IMR-90 (cell line): Measurements from ENCODE around the gene HNRNPUL1. TPM values are rescaled to one million over a fixed set of nuclear protein-coding genes. Genes with fewer than 3 reads are reported as not detected.

ENCODE experiments used
- ATAC-seq: fragments of 200-7000 bp; cut with Tn5 transposase; 2 replicates; pipeline ENCODE4 v1.9.1; 2020; ENCODE audit warnings: low read depth, mild to moderate bottlenecking, moderate library complexity
- BruUV-seq: library from RNA; stranded (reverse); fragments of 400-500 nt; replicated peaks from 2 replicates; lab custom pipeline; 2021; lab: Mats Ljungman, UMichigan
- CTCF ChIA-PET: fragments of 300-600 bp; formaldehyde crosslinking; extraction: SDS; loops from one replicate; lab custom pipeline; 2021; ENCODE audit warnings: antibody characterized with exemption; lab: Yijun Ruan, JAX
- POLR2A ChIA-PET: fragments of 300-600 bp; sonication (Branson Sonifier 250); formaldehyde crosslinking; loops from one replicate; lab custom pipeline; 2022; ENCODE audit warnings: antibody characterized with exemption; ENCODE audit not compliant: unreplicated experiment; lab: Charles Lee
- DNase-seq: peaks from one replicate; pipeline ENCODE4 v3.0.0; 2013
- H2AFZ ChIP-seq: replicated peaks from 2 replicates; pipeline ENCODE3; 2013; ENCODE audit warnings: low read length, mild to moderate bottlenecking; ENCODE audit not compliant: poor library complexity
- H2AK5ac ChIP-seq: 2 replicates; pipeline ENCODE4 v1.6.1; 2013; ENCODE audit warnings: low read depth, low read length, inconsistent platforms
- H2AK9ac ChIP-seq: replicated peaks from 2 replicates; pipeline ENCODE3; 2013; ENCODE audit warnings: mild to moderate bottlenecking, low read depth, low read length, moderate library complexity; ENCODE audit not compliant: poor library complexity
- H2BK120ac ChIP-seq: 2 replicates; pipeline ENCODE4 v1.6.1; 2013; ENCODE audit warnings: low read depth, low read length, inconsistent platforms
- H2BK15ac ChIP-seq: 3 replicates; pipeline ENCODE4 v1.6.1; 2013; ENCODE audit warnings: low read depth, low read length, inconsistent platforms
- H2BK20ac ChIP-seq: 2 replicates; pipeline ENCODE4 v1.6.1; 2013; ENCODE audit warnings: low read depth, mild to moderate bottlenecking, inconsistent platforms, low read length, moderate library complexity
- H2BK5ac ChIP-seq: 2 replicates; pipeline ENCODE4 v1.6.1; 2013; ENCODE audit warnings: mild to moderate bottlenecking, low read depth, low read length, inconsistent platforms; ENCODE audit not compliant: poor library complexity, severe bottlenecking
- H3K14ac ChIP-seq: replicated peaks from 2 replicates; pipeline ENCODE4 v1.6.1; 2013; ENCODE audit warnings: low read depth, low read length, inconsistent platforms
- H3K18ac ChIP-seq: 2 replicates; pipeline ENCODE4 v1.6.1; 2013; ENCODE audit warnings: low read depth, low read length, control low read depth
- H3K23ac ChIP-seq: 2 replicates; pipeline ENCODE4 v1.6.1; 2013; ENCODE audit warnings: low read depth, low read length, inconsistent platforms
- H3K27ac ChIP-seq: 2 replicates; pipeline ENCODE4 v1.5.1; 2013; ENCODE audit warnings: mild to moderate bottlenecking, control low read depth, low read length; ENCODE audit not compliant: insufficient read depth
- H3K27me3 ChIP-seq: 2 replicates; pipeline ENCODE4 v1.6.1; 2013; ENCODE audit warnings: low read length; ENCODE audit not compliant: control insufficient read depth, insufficient read depth
- H3K36me3 ChIP-seq: 2 replicates; pipeline ENCODE4 v1.6.1; 2013; ENCODE audit warnings: low read length, mixed read lengths; ENCODE audit not compliant: control insufficient read depth, insufficient read depth
- H3K4ac ChIP-seq: 2 replicates; pipeline ENCODE4 v1.6.1; 2013; ENCODE audit warnings: low read depth, low read length, inconsistent platforms
- H3K4me1 ChIP-seq: 2 replicates; pipeline ENCODE4 v1.6.1; 2013; ENCODE audit warnings: low read length, mixed read lengths; ENCODE audit not compliant: control insufficient read depth, insufficient read depth
- H3K4me2 ChIP-seq: 2 replicates; pipeline ENCODE4 v1.6.1; 2013; ENCODE audit warnings: low read depth, mild to moderate bottlenecking, control low read depth, low read length, moderate library complexity
- H3K4me3 ChIP-seq: 2 replicates; pipeline ENCODE4 v1.5.1; 2013; ENCODE audit warnings: low read depth, mild to moderate bottlenecking, control low read depth, low read length, moderate library complexity; ENCODE audit not compliant: insufficient read depth
- H3K56ac ChIP-seq: 2 replicates; pipeline ENCODE4 v1.6.1; 2013; ENCODE audit warnings: low read length, inconsistent platforms; ENCODE audit not compliant: insufficient read depth; ENCODE audit errors: extremely low read depth
- H3K79me1 ChIP-seq, 2 experiments: 2 replicates each; pipeline ENCODE4 v1.6.1; 2013; ENCODE audit warnings: low read length in 2 of 2, inconsistent platforms in 1 of 2, low read depth in 1 of 2
- H3K9ac ChIP-seq: 2 replicates; pipeline ENCODE4 v1.6.1; 2013; ENCODE audit warnings: low read depth, low read length, control low read depth
- H3K9me1 ChIP-seq: 2 replicates; pipeline ENCODE4 v1.6.1; 2013; ENCODE audit warnings: low read length, inconsistent platforms; ENCODE audit not compliant: insufficient read depth
- H3K9me3 ChIP-seq: 2 replicates; pipeline ENCODE4 v1.6.1; 2013; ENCODE audit warnings: low read length; ENCODE audit not compliant: control insufficient read depth, insufficient read depth
- H4K20me1 ChIP-seq: 2 replicates; pipeline ENCODE4 v1.6.1; 2013; ENCODE audit warnings: low read length, inconsistent platforms; ENCODE audit not compliant: insufficient read depth
- H4K5ac ChIP-seq: 2 replicates; pipeline ENCODE4 v1.6.1; 2013; ENCODE audit warnings: mild to moderate bottlenecking, low read depth, low read length, control low read depth
- H4K8ac ChIP-seq, 2 experiments: 2 replicates each; pipeline ENCODE4 v1.6.1; 2013; ENCODE audit warnings: low read depth in 2 of 2, low read length in 2 of 2, control low read depth in 1 of 2, inconsistent platforms in 1 of 2
- H4K91ac ChIP-seq: 2 replicates; pipeline ENCODE4 v1.6.1; 2013; ENCODE audit warnings: low read depth, low read length, inconsistent platforms; ENCODE audit not compliant: insufficient read depth
- BHLHE40 ChIP-seq: fragments of 150-350 bp; IDR thresholded peaks from 2 replicates; pipeline ENCODE4 v1.6.1; 2016; ENCODE audit warnings: mild to moderate bottlenecking, low read depth, low read length
- CEBPB ChIP-seq: IDR thresholded peaks from 2 replicates; pipeline ENCODE4 v1.6.1; 2012; ENCODE audit warnings: low read depth, low read length, improper control_type of control experiment
- CHD1 ChIP-seq: IDR thresholded peaks from 2 replicates; pipeline ENCODE4 v1.6.1; 2012; ENCODE audit warnings: low read depth, low read length, improper control_type of control experiment
- CTCF ChIP-seq: conservative IDR thresholded peaks from 2 replicates; pipeline ENCODE4 v1.5.1; 2012; ENCODE audit warnings: mild to moderate bottlenecking, low read depth, low read length, improper control_type of control experiment
- ELK1 ChIP-seq: fragments of 150-350 bp; IDR thresholded peaks from 2 replicates; pipeline ENCODE4 v1.6.1; 2016; ENCODE audit warnings: low read depth, mild to moderate bottlenecking, low read length, moderate library complexity, borderline replicate concordance
- FOS ChIP-seq: fragments of 150-350 bp; IDR thresholded peaks from 2 replicates; pipeline ENCODE4 v1.6.1; 2016; ENCODE audit warnings: low read depth, low read length
- MAFK ChIP-seq: IDR thresholded peaks from 2 replicates; pipeline ENCODE4 v1.6.1; 2012; ENCODE audit warnings: low read depth, low read length, improper control_type of control experiment
- MAZ ChIP-seq: IDR thresholded peaks from 2 replicates; pipeline ENCODE4 v1.6.1; 2012; ENCODE audit warnings: low read depth, mild to moderate bottlenecking, low read length, improper control_type of control experiment, moderate library complexity, borderline replicate concordance
- MXI1 ChIP-seq: IDR thresholded peaks from 2 replicates; pipeline ENCODE4 v1.6.1; 2012; ENCODE audit warnings: low read depth, mild to moderate bottlenecking, low read length, moderate library complexity, borderline replicate concordance
- NFE2L2 ChIP-seq: fragments of 150-350 bp; IDR thresholded peaks from 2 replicates; pipeline ENCODE4 v1.6.1; 2016; ENCODE audit warnings: low read depth, mild to moderate bottlenecking, low read length
- RAD21 ChIP-seq: IDR thresholded peaks from 2 replicates; pipeline ENCODE4 v1.6.1; 2012; ENCODE audit warnings: low read length, improper control_type of control experiment
- RCOR1 ChIP-seq: IDR thresholded peaks from 2 replicates; pipeline ENCODE4 v1.6.1; 2012; ENCODE audit warnings: mild to moderate bottlenecking, low read length, improper control_type of control experiment; ENCODE audit not compliant: insufficient replicate concordance
- RFX5 ChIP-seq: IDR thresholded peaks from 2 replicates; pipeline ENCODE4 v1.8.0; 2012; ENCODE audit warnings: low read depth, mild to moderate bottlenecking, low read length, moderate library complexity
- SMC3 ChIP-seq: fragments of 150-350 bp; IDR thresholded peaks from 2 replicates; pipeline ENCODE4 v1.6.1; 2016; ENCODE audit warnings: low read depth, mild to moderate bottlenecking, antibody characterized with exemption, low read length, moderate library complexity
- USF2 ChIP-seq: fragments of 150-350 bp; IDR thresholded peaks from 2 replicates; pipeline ENCODE4 v1.6.1; 2017; ENCODE audit warnings: mild to moderate bottlenecking, antibody characterized with exemption, low read length, low read depth
- WGBS, 2 experiments: methylation state at CpG; one replicate each; pipeline versions ENCODE4 v1.1.5 to v1.1.7; 2013; ENCODE audit warnings: missing lambda C conversion rate in 2 of 2; ENCODE audit not compliant: insufficient read length in 1 of 2; ENCODE audit errors: extremely low coverage in 2 of 2; 5-methylcytosine and 5-hydroxymethylcytosine counted together
- dilution Hi-C: fragments of 300-500 bp; cut with HindIII; formaldehyde crosslinking; loops from one replicate; pipeline ENCODE4 v1.14.3; 2018; ENCODE audit warnings: low sequenced_read_pairs; ENCODE audit not compliant: unreplicated experiment
- in situ Hi-C: fragments of 300-500 bp; cut with MboI; formaldehyde crosslinking; loops from 3 replicates; pipeline ENCODE4 v1.14.3; 2019; ENCODE audit warnings: low sequenced_read_pairs, inconsistent platforms, mixed read lengths
- intact Hi-C: fragments of 100-400 bp; cut with micrococcal nuclease; formaldehyde crosslinking; loops from 2 replicates; pipeline ENCODE4 v1.10.0; 2022
- polyA plus RNA-seq, 3 experiments: library from polyadenylated mRNA; depleted of rRNA; stranded (reverse); fragments of >200 nt; gene quantifications; 2 replicates each; pipeline ENCODE4 v1.2.3, GENCODE V29; 2012; ENCODE audit warnings: low replicate concordance in 1 of 3
- total RNA-seq: library from RNA; depleted of rRNA; stranded (reverse); fragments of >200 nt; gene quantifications from 2 replicates; pipeline ENCODE4 v1.2.3, GENCODE V29; 2012

Gene HNRNPUL1
- total and polyA plus RNA-seq, 2 of the 4 experiments (the other 2 are of a cell fraction), result 50.7 to 67.3 TPM

- dilution Hi-C loops (no loop called here), intact Hi-C loops (no loop called here), in situ Hi-C loops (no loop called here)
- Histone ChIP-seq H3K36me3 (peaks cover 53% of the 10 kb centered on the region), H3K79me1 (peaks cover 18 to 68% of the 10 kb centered on the region in 2 experiments), H3K9me3 (no peaks in the 10 kb centered on the region), H2AFZ (no peak overlapping the region), H2AK9ac (no peak overlapping the region), H2BK5ac (no peak overlapping the region), H2BK15ac (no peak overlapping the region), H3K27me3 (no peaks in the 10 kb centered on the region), H3K14ac (no peak overlapping the region), H3K23ac (no peak overlapping the region), H4K91ac (no peak overlapping the region), H3K27ac (no peak overlapping the region), H3K4ac (no peak overlapping the region), H3K18ac (no peak overlapping the region), H3K4me1 (peaks cover 28% of the 10 kb centered on the region), H2BK120ac (no peak overlapping the region), H3K9ac (no peak overlapping the region), H4K5ac (no peak overlapping the region), H2AK5ac (no peak overlapping the region), H3K56ac (no peak overlapping the region), H4K20me1 (peaks cover 54% of the 10 kb centered on the region), H3K9me1 (peaks cover 23% of the 10 kb centered on the region), H4K8ac (no peak overlapping the region), H3K4me2 (no peak overlapping the region), H3K4me3 (no peak overlapping the region), H2BK20ac (no peak overlapping the region)
- TF ChIP-seq RFX5 (no peak), NFE2L2 (no peak), ELK1 (no peak), CEBPB (no peak), MAZ (no peak), BHLHE40 (no peak), CHD1 (no peak), CTCF (no peak), MAFK (no peak), RAD21 (no peak), SMC3 (no peak), MXI1 (no peak), RCOR1 (no peak), FOS (no peak), USF2 (no peak)
- ATAC-seq (no peak), DNase-seq (no peak)
- WGBS, 2 experiments, result 90% methylated on average over 7 of the region's 20 CpGs; no CpG with 5 or more reads in 1 of the 2 experiments
- POLR2A ChIA-PET, result no interaction called here
- no TSS peak for BruUV-seq
- CTCF ChIA-PET, result no interaction called here
Measured at GRCh38 chr19:41319500-41320184, 55.5 kb downstream of the HNRNPUL1 start.
